IMR-90 (cell line): Measurements from ENCODE around the gene HS2ST1. TPM values are rescaled to one million over a fixed set of nuclear protein-coding genes. Genes with fewer than 3 reads are reported as not detected.

Experiments
- ATAC-seq: fragments of 200-7000 bp; cut with Tn5 transposase; 2 replicates; pipeline ENCODE4 v1.9.1; 2020; ENCODE audit warnings: low read depth, mild to moderate bottlenecking, moderate library complexity
- BruUV-seq: library from RNA; stranded (reverse); fragments of 400-500 nt; replicated peaks from 2 replicates; lab custom pipeline; 2021; lab: Mats Ljungman, UMichigan
- CTCF ChIA-PET: fragments of 300-600 bp; formaldehyde crosslinking; extraction: SDS; loops from one replicate; lab custom pipeline; 2021; ENCODE audit warnings: antibody characterized with exemption; lab: Yijun Ruan, JAX
- POLR2A ChIA-PET: fragments of 300-600 bp; sonication (Branson Sonifier 250); formaldehyde crosslinking; loops from one replicate; lab custom pipeline; 2022; ENCODE audit warnings: antibody characterized with exemption; ENCODE audit not compliant: unreplicated experiment; lab: Charles Lee
- DNase-seq: peaks from one replicate; pipeline ENCODE4 v3.0.0; 2013
- H2AFZ ChIP-seq: replicated peaks from 2 replicates; pipeline ENCODE3; 2013; ENCODE audit warnings: low read length, mild to moderate bottlenecking; ENCODE audit not compliant: poor library complexity
- H2AK5ac ChIP-seq: 2 replicates; pipeline ENCODE4 v1.6.1; 2013; ENCODE audit warnings: low read depth, low read length, inconsistent platforms
- H2AK9ac ChIP-seq: replicated peaks from 2 replicates; pipeline ENCODE3; 2013; ENCODE audit warnings: mild to moderate bottlenecking, low read depth, low read length, moderate library complexity; ENCODE audit not compliant: poor library complexity
- H2BK120ac ChIP-seq: 2 replicates; pipeline ENCODE4 v1.6.1; 2013; ENCODE audit warnings: low read depth, low read length, inconsistent platforms
- H2BK15ac ChIP-seq: 3 replicates; pipeline ENCODE4 v1.6.1; 2013; ENCODE audit warnings: low read depth, low read length, inconsistent platforms
- H2BK20ac ChIP-seq: 2 replicates; pipeline ENCODE4 v1.6.1; 2013; ENCODE audit warnings: low read depth, mild to moderate bottlenecking, inconsistent platforms, low read length, moderate library complexity
- H2BK5ac ChIP-seq: 2 replicates; pipeline ENCODE4 v1.6.1; 2013; ENCODE audit warnings: mild to moderate bottlenecking, low read depth, low read length, inconsistent platforms; ENCODE audit not compliant: poor library complexity, severe bottlenecking
- H3K14ac ChIP-seq: replicated peaks from 2 replicates; pipeline ENCODE4 v1.6.1; 2013; ENCODE audit warnings: low read depth, low read length, inconsistent platforms
- H3K18ac ChIP-seq: 2 replicates; pipeline ENCODE4 v1.6.1; 2013; ENCODE audit warnings: low read depth, low read length, control low read depth
- H3K23ac ChIP-seq: 2 replicates; pipeline ENCODE4 v1.6.1; 2013; ENCODE audit warnings: low read depth, low read length, inconsistent platforms
- H3K27ac ChIP-seq: 2 replicates; pipeline ENCODE4 v1.5.1; 2013; ENCODE audit warnings: mild to moderate bottlenecking, control low read depth, low read length; ENCODE audit not compliant: insufficient read depth
- H3K27me3 ChIP-seq: 2 replicates; pipeline ENCODE4 v1.6.1; 2013; ENCODE audit warnings: low read length; ENCODE audit not compliant: control insufficient read depth, insufficient read depth
- H3K36me3 ChIP-seq: 2 replicates; pipeline ENCODE4 v1.6.1; 2013; ENCODE audit warnings: low read length, mixed read lengths; ENCODE audit not compliant: control insufficient read depth, insufficient read depth
- H3K4ac ChIP-seq: 2 replicates; pipeline ENCODE4 v1.6.1; 2013; ENCODE audit warnings: low read depth, low read length, inconsistent platforms
- H3K4me1 ChIP-seq: 2 replicates; pipeline ENCODE4 v1.6.1; 2013; ENCODE audit warnings: low read length, mixed read lengths; ENCODE audit not compliant: control insufficient read depth, insufficient read depth
- H3K4me2 ChIP-seq: 2 replicates; pipeline ENCODE4 v1.6.1; 2013; ENCODE audit warnings: low read depth, mild to moderate bottlenecking, control low read depth, low read length, moderate library complexity
- H3K4me3 ChIP-seq: 2 replicates; pipeline ENCODE4 v1.5.1; 2013; ENCODE audit warnings: low read depth, mild to moderate bottlenecking, control low read depth, low read length, moderate library complexity; ENCODE audit not compliant: insufficient read depth
- H3K56ac ChIP-seq: 2 replicates; pipeline ENCODE4 v1.6.1; 2013; ENCODE audit warnings: low read length, inconsistent platforms; ENCODE audit not compliant: insufficient read depth; ENCODE audit errors: extremely low read depth
- H3K79me1 ChIP-seq, 2 experiments: 2 replicates each; pipeline ENCODE4 v1.6.1; 2013; ENCODE audit warnings: low read length in 2 of 2, inconsistent platforms in 1 of 2, low read depth in 1 of 2
- H3K9ac ChIP-seq: 2 replicates; pipeline ENCODE4 v1.6.1; 2013; ENCODE audit warnings: low read depth, low read length, control low read depth
- H3K9me1 ChIP-seq: 2 replicates; pipeline ENCODE4 v1.6.1; 2013; ENCODE audit warnings: low read length, inconsistent platforms; ENCODE audit not compliant: insufficient read depth
- H3K9me3 ChIP-seq: 2 replicates; pipeline ENCODE4 v1.6.1; 2013; ENCODE audit warnings: low read length; ENCODE audit not compliant: control insufficient read depth, insufficient read depth
- H4K20me1 ChIP-seq: 2 replicates; pipeline ENCODE4 v1.6.1; 2013; ENCODE audit warnings: low read length, inconsistent platforms; ENCODE audit not compliant: insufficient read depth
- H4K5ac ChIP-seq: 2 replicates; pipeline ENCODE4 v1.6.1; 2013; ENCODE audit warnings: mild to moderate bottlenecking, low read depth, low read length, control low read depth
- H4K8ac ChIP-seq, 2 experiments: 2 replicates each; pipeline ENCODE4 v1.6.1; 2013; ENCODE audit warnings: low read depth in 2 of 2, low read length in 2 of 2, control low read depth in 1 of 2, inconsistent platforms in 1 of 2
- H4K91ac ChIP-seq: 2 replicates; pipeline ENCODE4 v1.6.1; 2013; ENCODE audit warnings: low read depth, low read length, inconsistent platforms; ENCODE audit not compliant: insufficient read depth
- FOS ChIP-seq: fragments of 150-350 bp; IDR thresholded peaks from 2 replicates; pipeline ENCODE4 v1.6.1; 2016; ENCODE audit warnings: low read depth, low read length
- MAZ ChIP-seq: IDR thresholded peaks from 2 replicates; pipeline ENCODE4 v1.6.1; 2012; ENCODE audit warnings: low read depth, mild to moderate bottlenecking, low read length, improper control_type of control experiment, moderate library complexity, borderline replicate concordance
- MXI1 ChIP-seq: IDR thresholded peaks from 2 replicates; pipeline ENCODE4 v1.6.1; 2012; ENCODE audit warnings: low read depth, mild to moderate bottlenecking, low read length, moderate library complexity, borderline replicate concordance
- NFE2L2 ChIP-seq: fragments of 150-350 bp; IDR thresholded peaks from 2 replicates; pipeline ENCODE4 v1.6.1; 2016; ENCODE audit warnings: low read depth, mild to moderate bottlenecking, low read length
- POLR2A ChIP-seq: IDR thresholded peaks from 2 replicates; pipeline ENCODE4 v1.6.1; 2012; ENCODE audit warnings: mild to moderate bottlenecking, low read depth, low read length
- RAD21 ChIP-seq: IDR thresholded peaks from 2 replicates; pipeline ENCODE4 v1.6.1; 2012; ENCODE audit warnings: low read length, improper control_type of control experiment
- SMC3 ChIP-seq: fragments of 150-350 bp; IDR thresholded peaks from 2 replicates; pipeline ENCODE4 v1.6.1; 2016; ENCODE audit warnings: low read depth, mild to moderate bottlenecking, antibody characterized with exemption, low read length, moderate library complexity
- WGBS, 2 experiments: methylation state at CpG; one replicate each; pipeline versions ENCODE4 v1.1.5 to v1.1.7; 2013; ENCODE audit warnings: missing lambda C conversion rate in 2 of 2; ENCODE audit not compliant: insufficient read length in 1 of 2; ENCODE audit errors: extremely low coverage in 2 of 2; 5-methylcytosine and 5-hydroxymethylcytosine counted together
- dilution Hi-C: fragments of 300-500 bp; cut with HindIII; formaldehyde crosslinking; loops from one replicate; pipeline ENCODE4 v1.14.3; 2018; ENCODE audit warnings: low sequenced_read_pairs; ENCODE audit not compliant: unreplicated experiment
- in situ Hi-C: fragments of 300-500 bp; cut with MboI; formaldehyde crosslinking; loops from 3 replicates; pipeline ENCODE4 v1.14.3; 2019; ENCODE audit warnings: low sequenced_read_pairs, inconsistent platforms, mixed read lengths
- intact Hi-C: fragments of 100-400 bp; cut with micrococcal nuclease; formaldehyde crosslinking; loops from 2 replicates; pipeline ENCODE4 v1.10.0; 2022
- polyA plus RNA-seq, 3 experiments: library from polyadenylated mRNA; depleted of rRNA; stranded (reverse); fragments of >200 nt; gene quantifications; 2 replicates each; pipeline ENCODE4 v1.2.3, GENCODE V29; 2012; ENCODE audit warnings: low replicate concordance in 1 of 3
- total RNA-seq: library from RNA; depleted of rRNA; stranded (reverse); fragments of >200 nt; gene quantifications from 2 replicates; pipeline ENCODE4 v1.2.3, GENCODE V29; 2012
- TF ChIP-seq, protein P1 (sequence below): conservative IDR thresholded peaks from 2 replicates; pipeline ENCODE4 v1.5.1; 2012; ENCODE audit warnings: mild to moderate bottlenecking, low read depth, low read length, improper control_type of control experiment
- TF ChIP-seq, protein P2 (sequence below): fragments of 150-350 bp; IDR thresholded peaks from 2 replicates; pipeline ENCODE4 v1.6.1; 2017; ENCODE audit warnings: mild to moderate bottlenecking, antibody characterized with exemption, low read length, low read depth
- TF ChIP-seq, protein P3 (sequence below): fragments of 150-350 bp; IDR thresholded peaks from 2 replicates; pipeline ENCODE4 v1.6.1; 2016; ENCODE audit warnings: low read depth, mild to moderate bottlenecking, low read length, moderate library complexity, borderline replicate concordance

The HS2ST1 gene
- total and polyA plus RNA-seq, 2 of the 4 experiments (the other 2 are of a cell fraction): 7.8 to 13.1 TPM

DNA sequence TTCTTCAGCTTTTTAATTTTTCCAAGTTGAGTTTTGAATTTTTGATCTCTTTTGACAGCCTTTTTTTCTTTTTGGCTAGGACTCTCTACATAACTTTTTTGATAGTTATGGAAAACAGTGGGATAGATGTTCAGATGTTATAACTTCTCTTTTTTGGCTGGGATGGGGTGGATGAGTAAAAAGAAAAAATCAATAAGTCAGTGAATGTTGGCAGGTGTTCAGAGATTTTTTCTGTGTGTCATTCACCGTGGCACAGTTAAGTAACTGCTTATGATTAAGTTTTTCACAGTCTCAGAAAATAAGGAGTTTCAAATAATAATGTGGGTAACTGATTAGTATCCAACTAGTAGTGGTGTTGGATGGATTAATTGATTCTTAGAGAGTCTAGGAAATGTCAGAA is 24.0 kb downstream of the HS2ST1 start:
- Histone ChIP-seq H2AK5ac (no peak overlapping the region), H3K9ac (no peak overlapping the region), H2AFZ (no peak overlapping the region), H3K27me3 (no peaks in the 10 kb centered on the region), H3K14ac (no peak overlapping the region), H3K9me3 (no peaks in the 10 kb centered on the region), H3K4me3 (no peak overlapping the region), H4K91ac (no peak overlapping the region), H3K4ac (no peak overlapping the region), H4K8ac (no peak overlapping the region), H3K36me3 (no peaks in the 10 kb centered on the region), H3K56ac (no peak overlapping the region), H4K20me1 (no peaks in the 10 kb centered on the region), H2BK5ac (no peak overlapping the region), H2BK120ac (no peak overlapping the region), H3K79me1 (peaks cover 20 to 23% of the 10 kb centered on the region in 2 experiments), H3K18ac (no peak overlapping the region), H2BK15ac (no peak overlapping the region), H3K9me1 (no peaks in the 10 kb centered on the region), H3K27ac (no peak overlapping the region), H2BK20ac (no peak overlapping the region), H3K23ac (no peak overlapping the region), H3K4me2 (no peak overlapping the region), H4K5ac (no peak overlapping the region), H3K4me1 (no peaks in the 10 kb centered on the region), H2AK9ac (no peak overlapping the region)
- ChIA-PET CTCF (interaction anchor here (0.5 to 1.5 kb wide), 3 partner anchors 23 to 593 kb away, joined by 3 to 4 read pairs (median 3); no protein-coding TSS in a partner anchor), POLR2A (no interaction called here)
- in situ Hi-C loops (no loop called here), dilution Hi-C loops (no loop called here), intact Hi-C loops (no loop called here)
- no CpG with 5 or more reads among the region's 1 CpG for WGBS, 2 experiments
- no peak for TF ChIP-seq NFE2L2
- TF ChIP-seq MAZ: no peak
- no peak for TF ChIP-seq RAD21
- no peak for TF ChIP-seq MXI1
- TF ChIP-seq POLR2A: no peak
- TF ChIP-seq, protein P1, sequence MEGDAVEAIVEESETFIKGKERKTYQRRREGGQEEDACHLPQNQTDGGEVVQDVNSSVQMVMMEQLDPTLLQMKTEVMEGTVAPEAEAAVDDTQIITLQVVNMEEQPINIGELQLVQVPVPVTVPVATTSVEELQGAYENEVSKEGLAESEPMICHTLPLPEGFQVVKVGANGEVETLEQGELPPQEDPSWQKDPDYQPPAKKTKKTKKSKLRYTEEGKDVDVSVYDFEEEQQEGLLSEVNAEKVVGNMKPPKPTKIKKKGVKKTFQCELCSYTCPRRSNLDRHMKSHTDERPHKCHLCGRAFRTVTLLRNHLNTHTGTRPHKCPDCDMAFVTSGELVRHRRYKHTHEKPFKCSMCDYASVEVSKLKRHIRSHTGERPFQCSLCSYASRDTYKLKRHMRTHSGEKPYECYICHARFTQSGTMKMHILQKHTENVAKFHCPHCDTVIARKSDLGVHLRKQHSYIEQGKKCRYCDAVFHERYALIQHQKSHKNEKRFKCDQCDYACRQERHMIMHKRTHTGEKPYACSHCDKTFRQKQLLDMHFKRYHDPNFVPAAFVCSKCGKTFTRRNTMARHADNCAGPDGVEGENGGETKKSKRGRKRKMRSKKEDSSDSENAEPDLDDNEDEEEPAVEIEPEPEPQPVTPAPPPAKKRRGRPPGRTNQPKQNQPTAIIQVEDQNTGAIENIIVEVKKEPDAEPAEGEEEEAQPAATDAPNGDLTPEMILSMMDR: no peak
- TF ChIP-seq, protein P2, sequence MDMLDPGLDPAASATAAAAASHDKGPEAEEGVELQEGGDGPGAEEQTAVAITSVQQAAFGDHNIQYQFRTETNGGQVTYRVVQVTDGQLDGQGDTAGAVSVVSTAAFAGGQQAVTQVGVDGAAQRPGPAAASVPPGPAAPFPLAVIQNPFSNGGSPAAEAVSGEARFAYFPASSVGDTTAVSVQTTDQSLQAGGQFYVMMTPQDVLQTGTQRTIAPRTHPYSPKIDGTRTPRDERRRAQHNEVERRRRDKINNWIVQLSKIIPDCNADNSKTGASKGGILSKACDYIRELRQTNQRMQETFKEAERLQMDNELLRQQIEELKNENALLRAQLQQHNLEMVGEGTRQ: no peak
- TF ChIP-seq, protein P3, sequence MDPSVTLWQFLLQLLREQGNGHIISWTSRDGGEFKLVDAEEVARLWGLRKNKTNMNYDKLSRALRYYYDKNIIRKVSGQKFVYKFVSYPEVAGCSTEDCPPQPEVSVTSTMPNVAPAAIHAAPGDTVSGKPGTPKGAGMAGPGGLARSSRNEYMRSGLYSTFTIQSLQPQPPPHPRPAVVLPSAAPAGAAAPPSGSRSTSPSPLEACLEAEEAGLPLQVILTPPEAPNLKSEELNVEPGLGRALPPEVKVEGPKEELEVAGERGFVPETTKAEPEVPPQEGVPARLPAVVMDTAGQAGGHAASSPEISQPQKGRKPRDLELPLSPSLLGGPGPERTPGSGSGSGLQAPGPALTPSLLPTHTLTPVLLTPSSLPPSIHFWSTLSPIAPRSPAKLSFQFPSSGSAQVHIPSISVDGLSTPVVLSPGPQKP: no peak
- no peak for TF ChIP-seq SMC3
- no peak for TF ChIP-seq FOS
- BruUV-seq: no TSS peak
- ATAC-seq (no peak), DNase-seq (peak; percentile 15)
